IPS DF 6.9 (cell line): ENCODE measurements around the gene JPT2.

Source experiments
- DNase-seq: peaks from one replicate; pipeline ENCODE4 v3.0.0-alpha.2; 2013; ENCODE audit warnings: low read depth, low spot score
- H3K27ac ChIP-seq: one replicate; pipeline ENCODE4 v1.5.1; 2013; ENCODE audit warnings: low read length, control low read depth
- H3K27me3 ChIP-seq: 2 replicates; pipeline ENCODE4 v1.6.1; 2013; ENCODE audit warnings: mild to moderate bottlenecking, low read length; ENCODE audit not compliant: control insufficient read depth, insufficient read depth
- H3K36me3 ChIP-seq: 2 replicates; pipeline ENCODE4 v1.6.1; 2013; ENCODE audit warnings: low read length; ENCODE audit not compliant: control insufficient read depth, insufficient read depth
- H3K4me1 ChIP-seq: 2 replicates; pipeline ENCODE4 v1.6.1; 2013; ENCODE audit warnings: low read length; ENCODE audit not compliant: control insufficient read depth, insufficient read depth
- H3K4me3 ChIP-seq: 2 replicates; pipeline ENCODE4 v1.5.1; 2013; ENCODE audit warnings: mild to moderate bottlenecking, low read length
- H3K9me3 ChIP-seq: 2 replicates; pipeline ENCODE4 v1.6.1; 2013; ENCODE audit warnings: low read length, inconsistent platforms; ENCODE audit not compliant: control insufficient read depth, insufficient read depth
- WGBS: extraction: QIAGEN DNeasy Blood & Tissue Kit; methylation state at CpG from one replicate; pipeline ENCODE4 v1.1.7; 2013; ENCODE audit warnings: mixed read lengths, missing lambda C conversion rate; ENCODE audit not compliant: insufficient read length, insufficient coverage; 5-methylcytosine and 5-hydroxymethylcytosine counted together

The JPT2 gene

GRCh38 chr16:1661826-1662225 lies 16.3 kb upstream of the JPT2 start:
- Histone ChIP-seq H3K27me3 (no peaks in the 10 kb centered on the region), H3K4me1 (no peaks in the 10 kb centered on the region), H3K27ac (no peak overlapping the region), H3K36me3 (peaks cover 36% of the 10 kb centered on the region), H3K9me3 (no peaks in the 10 kb centered on the region), H3K4me3 (no peak overlapping the region)
- no peak for DNase-seq
- no CpG with 5 or more reads among the region's 2 CpGs for WGBS

GRCh38 chr16:1662543-1662942 lies 15.5 kb upstream of the JPT2 start:
- no peak overlapping the region for H3K4me3 ChIP-seq

GRCh38 chr16:1665829-1666228 lies 12.2 kb upstream of the JPT2 start:
- H3K27me3 ChIP-seq, result no peaks in the 10 kb centered on the region
- WGBS, result no CpG with 5 or more reads among the region's 15 CpGs
- no peaks in the 10 kb centered on the region for H3K9me3 ChIP-seq
- DNase-seq, result no peak
- H3K4me1 ChIP-seq, result no peaks in the 10 kb centered on the region
- no peak overlapping the region for H3K4me3 ChIP-seq
- H3K27ac ChIP-seq, result no peak overlapping the region
- peaks cover 49% of the 10 kb centered on the region for H3K36me3 ChIP-seq

More at GRCh38 chr16:1662543-1662942, 15.5 kb upstream of the JPT2 start:
- WGBS, result no CpG with 5 or more reads among the region's 20 CpGs
- Histone ChIP-seq H3K36me3 (peaks cover 40% of the 10 kb centered on the region), H3K27me3 (no peaks in the 10 kb centered on the region), H3K9me3 (no peaks in the 10 kb centered on the region), H3K4me1 (no peaks in the 10 kb centered on the region), H3K27ac (no peak overlapping the region)
- DNase-seq, result no peak

GRCh38 chr16:1666316-1666715 lies 11.8 kb upstream of the JPT2 start:
- Histone ChIP-seq H3K36me3 (peaks cover 54% of the 10 kb centered on the region), H3K9me3 (no peaks in the 10 kb centered on the region), H3K4me1 (no peaks in the 10 kb centered on the region), H3K27ac (no peak overlapping the region), H3K27me3 (no peaks in the 10 kb centered on the region), H3K4me3 (no peak overlapping the region)
- no CpG with 5 or more reads among the region's 13 CpGs for WGBS
- no peak for DNase-seq

- no peak overlapping the region for H3K27ac ChIP-seq
- H3K4me1 ChIP-seq, result no peaks in the 10 kb centered on the region
- H3K36me3 ChIP-seq, result peaks cover 53% of the 10 kb centered on the region
- no CpG with 5 or more reads among the region's 8 CpGs for WGBS
- H3K9me3 ChIP-seq, result no peaks in the 10 kb centered on the region
- no peak overlapping the region for H3K4me3 ChIP-seq
- no peaks in the 10 kb centered on the region for H3K27me3 ChIP-seq
- DNase-seq, result no peak
Observed at GRCh38 chr16:1667271-1667670, 10.8 kb upstream of the JPT2 start.

- no CpG with 5 or more reads among the region's 14 CpGs for WGBS
- no peaks in the 10 kb centered on the region for H3K9me3 ChIP-seq
- H3K4me1 ChIP-seq, result no peaks in the 10 kb centered on the region
- H3K27ac ChIP-seq, result no peak overlapping the region
- no peaks in the 10 kb centered on the region for H3K27me3 ChIP-seq
- no peak for DNase-seq
- H3K4me3 ChIP-seq, result no peak overlapping the region
- peaks cover 52% of the 10 kb centered on the region for H3K36me3 ChIP-seq
Observed at GRCh38 chr16:1667916-1668315, 10.2 kb upstream of the JPT2 start.

GRCh38 chr16:1668612-1669319 lies 9.3 kb upstream of the JPT2 start:
- WGBS, result no CpG with 5 or more reads among the region's 23 CpGs
- H3K36me3 ChIP-seq, result peaks cover 58% of the 10 kb centered on the region
- DNase-seq, result no peak

GRCh38 chr16:1669698-1670097 lies 8.4 kb upstream of the JPT2 start:
- Histone ChIP-seq H3K9me3 (no peaks in the 10 kb centered on the region), H3K27ac (no peak overlapping the region), H3K4me3 (no peak overlapping the region), H3K36me3 (peaks cover 65% of the 10 kb centered on the region), H3K27me3 (no peaks in the 10 kb centered on the region), H3K4me1 (no peaks in the 10 kb centered on the region)
- no peak for DNase-seq
- WGBS, result no CpG with 5 or more reads among the region's 7 CpGs

More at GRCh38 chr16:1668612-1669319, 9.3 kb upstream of the JPT2 start:
- Histone ChIP-seq H3K9me3 (no peaks in the 10 kb centered on the region), H3K4me3 (no peak overlapping the region), H3K4me1 (no peaks in the 10 kb centered on the region), H3K27ac (no peak overlapping the region), H3K27me3 (no peaks in the 10 kb centered on the region)

GRCh38 chr16:1670371-1670770 lies 7.7 kb upstream of the JPT2 start:
- Histone ChIP-seq H3K4me3 (no peak overlapping the region), H3K9me3 (no peaks in the 10 kb centered on the region), H3K27me3 (no peaks in the 10 kb centered on the region), H3K27ac (no peak overlapping the region), H3K36me3 (peaks cover 63% of the 10 kb centered on the region), H3K4me1 (no peaks in the 10 kb centered on the region)
- DNase-seq, result no peak
- whole genome bisulfite sequencing, result no CpG with 5 or more reads among the region's 19 CpGs

- Histone ChIP-seq H3K4me3 (no peak overlapping the region), H3K27me3 (no peaks in the 10 kb centered on the region), H3K27ac (no peak overlapping the region), H3K4me1 (no peaks in the 10 kb centered on the region), H3K9me3 (no peaks in the 10 kb centered on the region), H3K36me3 (peaks cover 65% of the 10 kb centered on the region)
- no peak for DNase-seq
- WGBS, result no CpG with 5 or more reads among the region's 7 CpGs
Observed at GRCh38 chr16:1670866-1671265, 7.2 kb upstream of the JPT2 start.
